GM23248 (cell line): ENCODE data around the gene NFIA.

Source experiments
- EZH2 ChIP-seq: fragments of 200-600 bp; sonication (generic); IDR thresholded peaks from 2 replicates; pipeline ENCODE4 v1.6.1; 2018; ENCODE audit warnings: antibody characterized with exemption, mild to moderate bottlenecking; ENCODE audit not compliant: insufficient read depth, poor library complexity, severe bottlenecking
- EZH2phosphoT487 ChIP-seq: fragments of 200-600 bp; sonication (generic); IDR thresholded peaks from 2 replicates; pipeline ENCODE4 v1.6.1; 2018; ENCODE audit warnings: antibody characterized with exemption, moderate library complexity, mild to moderate bottlenecking, low read depth; ENCODE audit not compliant: insufficient read depth

DNA sequence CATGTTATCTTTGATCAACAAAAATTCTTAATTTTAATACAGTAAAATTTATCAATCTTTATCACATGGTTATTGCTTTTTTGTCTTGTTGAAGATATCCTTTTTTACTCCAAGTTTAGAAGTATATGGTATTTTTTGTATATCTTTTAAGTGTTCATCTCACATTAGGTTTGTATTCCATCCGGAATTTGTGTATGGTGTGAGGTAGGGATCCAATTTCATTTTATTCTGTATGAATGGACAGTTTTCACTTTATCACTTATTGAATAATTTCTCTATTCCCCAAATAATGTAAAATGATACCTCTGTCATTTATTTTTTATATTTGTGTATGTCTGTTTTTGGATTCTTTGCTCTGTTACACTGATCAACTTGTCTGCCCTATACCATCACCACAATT, 25.3 kb downstream of the NFIA start:
- TF ChIP-seq EZH2 (no peak), EZH2phosphoT487 (no peak)
